NCI-H1092 (cell line): ENCODE data around the gene NT5C3A.
"Not testable (repeated sequence)": the region's sequence is repeated elsewhere in the genome, so short reads cannot be mapped to it uniquely, and the experiment has no call there.

Experiments
- DNase-seq: peaks from one replicate; lab custom pipeline; 2025; lab: John Stamatoyannopoulos, UW

NT5C3A gene

DNA sequence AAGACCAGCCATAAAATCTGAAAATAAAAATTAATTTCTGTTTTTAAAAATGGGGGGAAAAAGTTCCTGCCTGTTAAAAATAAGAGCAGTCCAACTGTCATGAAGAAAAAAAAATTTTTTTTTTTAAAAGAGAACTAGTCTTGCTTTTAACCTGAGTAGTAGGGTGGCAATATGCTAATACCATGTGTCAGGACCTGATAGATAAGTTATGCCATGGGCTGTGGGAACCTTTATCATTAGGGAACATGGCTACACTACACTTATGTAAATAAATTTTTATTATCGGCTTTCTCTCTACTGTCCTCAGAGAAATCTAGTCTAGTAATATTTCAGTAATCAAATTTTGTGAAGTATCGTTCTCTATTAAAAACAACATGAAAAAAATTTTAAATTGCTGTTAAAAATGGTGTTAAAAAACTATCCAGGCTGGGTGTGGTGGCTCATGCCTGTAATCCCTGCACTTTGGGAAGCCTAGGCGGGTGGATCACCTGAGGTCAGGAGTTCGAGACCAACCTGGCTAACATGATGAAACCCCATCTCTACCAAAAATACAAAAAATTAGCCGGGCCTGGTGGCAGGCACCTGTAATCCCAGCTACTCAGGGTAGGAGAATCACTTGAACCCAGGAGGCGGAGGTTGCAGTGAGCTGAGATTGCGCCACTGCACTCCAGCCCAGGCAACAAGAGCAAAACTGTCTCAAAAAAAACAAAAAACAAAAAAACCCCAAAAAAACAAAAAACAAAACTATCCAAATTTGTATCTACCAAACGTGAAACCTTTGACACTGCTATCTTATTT is 20.7 kb downstream of the NT5C3A start:
- DNase-seq: no peak

DNA sequence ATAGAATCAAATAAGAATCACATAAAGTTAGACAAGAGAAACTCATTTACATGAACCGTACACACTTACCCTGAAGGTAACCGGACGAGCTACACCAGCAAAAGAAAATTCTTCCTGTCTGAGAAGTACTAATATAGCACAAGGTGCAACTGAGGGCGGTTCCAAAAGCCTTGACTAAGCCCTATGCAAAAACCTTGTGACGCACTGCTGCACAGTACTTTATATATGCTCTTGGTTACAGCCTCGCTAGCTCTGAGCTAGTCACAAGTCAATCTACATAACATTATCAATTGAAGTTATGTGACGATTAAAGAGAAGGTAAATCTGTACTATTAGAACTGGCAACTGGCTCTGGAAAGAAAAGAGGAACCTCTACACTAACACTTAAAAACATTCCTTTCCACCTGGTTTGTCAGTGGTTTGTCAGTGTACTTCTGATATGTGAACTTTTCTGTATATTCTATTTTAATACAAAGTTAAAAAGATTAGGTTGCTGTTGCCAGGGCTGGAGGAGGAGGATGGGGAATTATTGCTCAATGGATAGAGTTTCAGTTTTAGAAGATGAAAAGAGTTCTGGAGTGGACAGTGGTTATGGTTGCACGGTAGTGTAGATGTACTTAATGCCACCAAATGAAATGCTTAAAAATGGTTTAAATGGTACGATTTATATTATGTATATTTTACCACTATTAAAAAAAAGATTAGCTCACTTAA is 21.6 kb downstream of the NT5C3A start:
- no peak for DNase-seq

DNA sequence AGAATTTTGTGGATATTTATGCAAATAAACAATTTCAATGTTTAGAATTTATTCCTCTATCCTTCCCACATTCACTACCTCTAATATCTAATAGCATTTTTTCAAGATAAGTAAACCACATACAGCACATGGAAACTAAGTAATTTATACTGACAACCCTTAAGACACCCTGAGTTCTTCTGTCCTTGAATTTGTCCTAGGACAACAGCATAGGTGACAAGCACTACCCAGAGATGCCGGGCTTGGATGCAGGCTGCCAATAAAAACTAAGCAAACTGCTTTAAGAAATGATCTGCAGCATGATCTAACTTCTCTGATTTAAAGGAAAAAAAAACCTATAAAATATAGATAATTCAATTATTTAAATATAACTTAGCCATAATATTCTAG is 22.7 kb downstream of the NT5C3A start:
- DNase-seq: no peak

DNA sequence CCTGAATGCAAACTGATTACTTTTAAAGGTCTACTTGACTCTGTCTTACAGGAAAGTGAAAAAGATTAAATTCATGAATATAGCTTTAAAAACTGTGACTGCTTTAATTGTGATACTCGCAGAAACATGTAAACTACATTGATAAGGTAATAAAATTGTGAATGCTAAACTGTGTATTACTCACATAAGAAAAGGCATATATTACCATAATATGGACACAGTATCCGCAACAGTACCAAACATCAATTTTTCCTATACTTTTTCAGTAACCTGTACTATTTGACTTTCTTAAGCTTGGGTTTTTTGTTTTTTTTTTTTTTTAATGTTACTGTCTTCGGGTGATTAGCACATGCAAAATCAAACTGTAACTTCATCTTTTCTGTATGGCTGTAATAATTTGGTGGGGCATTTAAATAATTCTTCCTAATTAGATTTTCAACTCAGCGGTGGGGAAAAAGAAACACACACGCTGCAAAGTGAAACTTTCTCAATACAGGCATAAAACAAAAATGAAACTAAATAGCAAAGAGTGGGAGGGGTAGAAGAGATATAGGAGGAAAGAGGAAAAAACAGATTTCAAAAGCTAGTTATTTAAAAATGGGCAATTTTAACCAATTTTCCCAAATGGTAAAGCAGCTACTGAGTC is 23.2 kb downstream of the NT5C3A start:
- no peak for DNase-seq

DNA sequence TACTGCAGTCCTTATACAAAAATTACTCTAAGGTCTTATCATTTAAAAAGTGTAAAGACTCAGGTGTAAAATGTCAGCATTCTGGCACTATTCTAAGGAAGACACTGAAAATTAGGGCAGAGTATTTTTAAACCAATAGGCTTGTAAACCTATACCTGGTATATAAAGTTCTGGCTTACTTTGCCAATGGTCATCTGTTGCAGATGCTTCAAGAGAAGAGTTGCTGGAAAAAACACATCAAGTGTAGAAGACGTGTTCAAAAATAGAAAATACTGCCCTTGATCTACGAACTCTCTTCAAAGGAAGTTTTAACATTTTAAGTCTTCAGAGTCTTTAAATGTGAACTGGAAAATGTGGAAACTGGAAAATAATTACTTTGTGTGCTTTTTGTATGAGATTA is 23.9 kb downstream of the NT5C3A start:
- no peak for DNase-seq

DNA sequence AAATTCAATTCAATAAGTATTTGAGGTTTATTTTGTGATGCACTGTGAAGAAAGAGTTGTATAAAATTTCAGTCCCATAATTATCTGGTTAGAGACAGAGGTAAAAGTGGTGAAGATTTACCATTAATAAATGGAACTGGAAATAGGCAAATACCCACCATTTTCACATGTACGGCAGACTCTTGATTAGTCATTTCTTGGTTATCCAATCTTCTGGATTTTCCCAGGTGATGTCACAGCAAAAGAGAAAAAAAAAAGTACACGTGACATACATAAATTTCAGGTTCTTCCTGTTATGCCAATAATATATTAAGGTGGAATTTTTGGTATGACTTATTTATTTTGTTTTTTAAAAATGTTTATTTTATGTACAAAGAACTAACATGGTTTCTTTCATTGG is 26.8 kb downstream of the NT5C3A start:
- no peak for DNase-seq

DNA sequence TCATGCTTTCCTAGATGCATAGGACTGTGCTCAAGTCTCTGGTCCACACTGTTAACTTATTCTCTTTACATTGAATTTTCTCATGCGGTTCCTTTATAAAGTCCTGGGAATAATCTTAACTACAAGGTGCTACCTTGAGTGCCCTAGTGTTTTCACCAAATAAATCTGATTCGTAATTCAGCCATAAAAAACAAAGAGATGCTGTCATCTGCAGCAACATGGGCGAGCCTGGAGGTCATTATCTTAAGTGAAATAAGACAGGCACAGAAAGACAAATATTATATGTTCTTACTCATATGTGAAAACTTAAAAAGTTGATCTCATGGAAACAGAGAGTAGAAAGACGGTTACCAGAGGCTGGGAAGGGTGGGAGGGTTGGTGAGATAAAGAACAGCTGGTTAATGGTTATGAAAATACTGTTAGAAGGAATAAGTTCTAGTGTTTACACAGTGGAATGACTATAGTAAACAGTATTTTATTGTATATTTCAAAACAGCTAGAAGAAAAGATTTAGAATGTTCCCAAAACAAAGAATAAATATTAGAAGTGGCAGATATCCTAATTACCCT is 38.3 kb downstream of the NT5C3A start:
- no peak for DNase-seq

DNA sequence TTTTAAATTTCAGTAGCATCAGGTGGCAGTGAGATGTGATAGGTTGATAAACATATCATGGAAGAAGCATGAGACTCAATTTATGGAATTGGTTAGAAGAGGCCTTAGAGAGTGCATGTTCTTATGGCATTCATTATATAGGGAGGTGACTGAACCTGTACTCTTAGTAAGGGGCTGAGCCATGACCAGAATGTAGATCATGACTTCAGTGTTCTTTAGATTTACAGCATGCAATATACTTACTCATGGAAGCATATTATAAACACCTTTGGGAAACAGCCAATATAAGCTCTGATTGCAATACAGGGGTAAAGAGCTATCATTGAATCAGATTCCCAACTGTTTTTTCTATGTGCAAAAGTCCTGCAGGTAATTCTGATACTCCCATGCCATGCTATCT is 50.2 kb downstream of the NT5C3A start:
- DNase-seq: no peak

DNA sequence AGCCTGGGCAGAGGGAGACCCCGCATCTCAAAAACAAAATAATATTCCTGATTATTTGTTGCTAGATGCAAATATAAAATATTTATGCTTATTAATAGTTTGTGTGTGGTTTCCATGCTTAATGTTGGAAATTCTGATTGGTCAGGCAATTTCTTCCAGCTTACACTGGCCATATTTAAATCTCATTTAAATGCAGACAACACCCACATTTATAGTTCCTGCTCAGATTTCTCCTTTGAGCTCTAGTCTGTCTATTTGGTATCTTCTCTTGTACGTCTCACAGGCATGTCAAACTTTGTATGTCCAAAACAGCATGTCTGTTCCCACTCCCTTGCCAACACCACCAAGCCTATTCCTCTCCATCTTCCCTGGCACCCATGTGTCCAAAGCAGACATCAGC is 52.8 kb downstream of the NT5C3A start:
- no peak for DNase-seq

DNA sequence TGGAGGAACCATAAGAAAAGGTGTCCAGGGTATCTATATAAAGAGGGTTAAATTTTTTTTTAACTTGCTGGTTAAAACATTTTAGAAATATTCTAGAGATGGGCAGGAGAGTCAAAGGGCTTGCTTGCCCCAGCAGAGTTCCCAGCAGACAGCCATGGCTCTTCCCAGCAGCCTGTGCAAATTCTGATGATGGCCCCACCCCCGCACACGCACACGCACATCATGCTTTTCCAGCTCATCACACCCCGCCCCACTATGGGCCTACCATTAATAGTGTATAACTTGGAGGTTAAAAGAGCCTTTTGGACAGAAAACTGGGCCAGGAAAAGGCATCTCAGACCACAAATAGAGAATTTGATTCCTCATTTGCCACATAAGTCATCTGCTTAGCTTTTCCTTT is 56.9 kb downstream of the NT5C3A start:
- not testable (repeated sequence) for DNase-seq

DNA sequence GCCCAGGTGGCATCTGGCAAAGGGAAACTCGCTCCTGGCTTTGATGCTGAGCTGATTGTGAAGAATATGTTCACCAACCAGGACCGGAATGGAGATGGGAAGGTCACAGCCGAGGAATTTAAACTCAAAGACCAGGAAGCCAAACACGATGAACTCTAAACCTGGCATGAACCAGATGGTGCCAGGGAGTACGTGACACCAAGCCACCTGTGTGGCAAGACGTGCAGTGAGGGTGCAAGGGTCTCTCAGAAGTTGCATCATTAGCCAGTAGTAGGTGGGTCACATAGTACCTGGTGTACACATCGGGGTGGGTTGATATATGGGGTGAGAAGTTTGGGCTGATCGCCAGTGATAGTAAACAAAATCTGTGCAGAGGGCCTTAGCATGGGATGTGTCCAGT is 57.4 kb downstream of the NT5C3A start:
- not testable (repeated sequence) for DNase-seq

DNA sequence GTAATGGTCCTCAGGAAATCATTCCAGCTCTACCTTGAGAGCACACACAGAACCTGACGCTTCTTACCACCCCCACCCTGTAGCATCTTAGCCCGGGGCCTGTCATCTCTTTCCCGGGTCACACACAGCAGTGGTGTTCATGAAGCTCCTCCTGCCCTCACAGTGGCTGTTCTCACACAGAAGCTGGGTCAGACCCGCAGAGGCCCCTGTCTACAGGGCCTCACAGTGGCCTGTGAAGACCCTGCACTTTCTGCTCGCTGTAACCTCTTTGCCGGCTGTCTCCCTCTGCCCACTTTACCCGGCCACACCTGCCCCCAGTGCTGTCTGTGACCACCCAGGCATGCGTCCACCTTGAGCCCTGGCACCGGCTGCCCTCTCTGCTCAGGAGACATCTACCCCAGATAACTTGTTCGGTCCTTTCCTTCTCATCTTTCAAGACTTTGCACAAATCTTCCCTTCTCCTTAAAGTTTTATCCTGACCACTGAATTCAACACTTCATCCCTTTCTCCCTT is 58.4 kb downstream of the NT5C3A start:
- not testable (repeated sequence) for DNase-seq

DNA sequence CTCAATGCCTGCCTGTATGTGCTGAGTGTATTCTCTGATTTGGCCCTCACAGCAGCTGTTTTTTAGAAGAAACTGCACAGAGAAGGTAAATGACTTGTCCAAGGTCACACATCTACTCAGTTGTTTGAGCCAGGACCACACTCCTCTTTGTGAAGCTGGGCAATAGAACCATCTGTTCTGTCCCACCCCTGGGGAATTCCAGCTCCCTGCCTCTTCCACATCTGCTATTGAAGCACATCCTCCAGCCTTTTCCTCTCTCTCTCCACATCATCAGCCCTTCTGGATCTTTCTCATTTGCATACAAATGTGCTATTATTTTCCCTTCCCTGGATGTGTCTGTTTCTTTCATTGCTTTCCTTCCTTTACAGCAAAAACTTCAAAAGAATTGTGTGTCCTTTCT is 59.5 kb downstream of the NT5C3A start:
- not testable (repeated sequence) for DNase-seq

DNA sequence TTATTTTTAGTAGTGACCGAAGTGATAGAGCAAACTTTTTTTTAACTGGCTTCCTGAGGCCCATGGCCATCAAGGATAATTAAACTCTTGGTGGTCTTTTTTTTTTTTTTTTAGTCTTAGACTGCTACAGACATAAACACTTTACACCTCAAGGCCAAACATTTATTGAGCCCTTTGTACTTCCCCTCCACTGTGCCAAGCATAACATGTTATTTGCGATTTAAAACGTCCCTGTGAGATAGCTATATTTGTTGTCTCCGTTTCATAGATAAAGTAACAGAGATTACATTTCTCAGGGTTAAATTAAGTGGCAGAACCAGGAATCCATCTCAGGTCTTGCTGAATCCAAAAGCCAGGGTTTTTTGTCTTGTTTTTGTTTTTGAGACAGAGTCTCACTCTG is 63.2 kb downstream of the NT5C3A start:
- DNase-seq: not testable (repeated sequence)

DNA sequence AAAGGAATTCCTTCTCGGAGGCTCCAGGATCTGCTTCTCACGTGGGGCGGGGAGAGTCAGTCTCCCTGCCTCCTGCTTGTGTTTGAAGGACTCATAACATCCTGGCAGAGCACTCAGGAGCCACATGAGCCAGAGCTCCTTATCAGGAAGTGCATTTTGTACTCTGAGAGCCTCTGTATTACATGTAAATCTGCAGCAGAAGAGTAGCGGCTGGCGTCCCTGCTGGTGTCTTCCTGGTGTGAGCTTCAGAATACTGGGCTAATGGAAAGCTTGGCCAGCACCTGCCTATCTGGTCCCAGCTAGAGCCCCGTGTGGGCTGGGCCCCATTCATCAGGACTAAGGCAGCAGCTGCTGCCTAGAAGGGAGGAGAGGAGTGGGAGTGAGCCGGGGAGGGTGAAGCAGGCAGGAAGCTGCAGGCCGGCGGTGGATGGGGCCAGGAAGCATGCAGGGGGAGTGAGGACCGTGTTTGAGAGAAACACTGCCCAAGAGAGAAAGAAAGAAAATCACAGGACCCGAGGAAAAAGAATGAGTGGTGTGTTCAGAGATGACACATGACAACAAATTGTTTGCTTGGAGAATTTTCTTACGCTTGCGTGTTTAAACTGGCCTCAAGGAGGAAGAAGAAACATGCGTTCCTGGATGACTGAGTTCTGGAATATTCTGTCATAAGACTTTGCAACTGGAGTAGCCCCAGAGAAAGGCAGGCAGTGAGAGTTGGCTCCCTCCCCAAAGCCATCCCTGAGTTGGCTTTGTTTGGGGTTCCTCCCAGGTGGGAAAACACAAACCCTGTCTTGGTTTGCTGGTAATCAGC is 64.0 kb downstream of the NT5C3A start:
- peak; percentile 69 for DNase-seq

DNA sequence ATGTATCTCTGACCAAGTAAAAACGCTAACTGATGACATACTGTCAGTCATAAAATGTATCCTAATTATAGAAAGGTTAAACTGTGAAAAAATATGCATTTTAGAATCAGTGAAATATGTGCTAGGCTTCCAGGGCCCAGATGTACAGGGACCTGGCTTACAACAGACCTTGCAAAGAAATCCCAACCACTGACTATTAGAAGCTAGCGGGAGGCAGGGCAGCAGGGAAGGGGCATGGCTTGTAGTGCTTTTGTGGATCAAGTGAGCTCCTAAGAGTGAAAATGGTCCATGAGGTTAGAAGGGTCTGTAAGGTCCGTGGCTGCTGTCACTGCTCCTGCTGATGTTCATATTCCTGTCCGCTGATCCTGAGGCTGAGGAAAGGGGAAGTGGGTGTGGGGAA is 64.6 kb downstream of the NT5C3A start:
- not testable (repeated sequence) for DNase-seq

DNA sequence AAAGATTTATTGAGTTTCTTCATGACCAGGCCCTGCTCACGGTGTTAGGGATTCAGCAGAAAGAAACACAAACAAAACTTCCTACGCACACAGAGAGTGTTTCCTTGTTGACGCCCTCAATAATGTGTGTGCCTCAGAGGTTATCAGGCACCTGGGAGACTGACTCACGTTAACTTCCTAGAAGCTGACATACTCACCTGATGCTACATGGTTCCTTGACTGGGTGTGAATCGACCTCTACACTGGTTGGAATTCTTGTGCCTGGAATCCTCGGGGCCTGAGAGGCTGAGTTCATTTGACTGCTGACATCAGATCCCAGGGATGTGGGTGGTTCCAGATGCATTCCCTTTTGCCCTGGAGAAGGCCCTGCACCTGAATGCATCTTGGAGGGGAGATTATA is 69.8 kb downstream of the NT5C3A start:
- not testable (repeated sequence) for DNase-seq

DNA sequence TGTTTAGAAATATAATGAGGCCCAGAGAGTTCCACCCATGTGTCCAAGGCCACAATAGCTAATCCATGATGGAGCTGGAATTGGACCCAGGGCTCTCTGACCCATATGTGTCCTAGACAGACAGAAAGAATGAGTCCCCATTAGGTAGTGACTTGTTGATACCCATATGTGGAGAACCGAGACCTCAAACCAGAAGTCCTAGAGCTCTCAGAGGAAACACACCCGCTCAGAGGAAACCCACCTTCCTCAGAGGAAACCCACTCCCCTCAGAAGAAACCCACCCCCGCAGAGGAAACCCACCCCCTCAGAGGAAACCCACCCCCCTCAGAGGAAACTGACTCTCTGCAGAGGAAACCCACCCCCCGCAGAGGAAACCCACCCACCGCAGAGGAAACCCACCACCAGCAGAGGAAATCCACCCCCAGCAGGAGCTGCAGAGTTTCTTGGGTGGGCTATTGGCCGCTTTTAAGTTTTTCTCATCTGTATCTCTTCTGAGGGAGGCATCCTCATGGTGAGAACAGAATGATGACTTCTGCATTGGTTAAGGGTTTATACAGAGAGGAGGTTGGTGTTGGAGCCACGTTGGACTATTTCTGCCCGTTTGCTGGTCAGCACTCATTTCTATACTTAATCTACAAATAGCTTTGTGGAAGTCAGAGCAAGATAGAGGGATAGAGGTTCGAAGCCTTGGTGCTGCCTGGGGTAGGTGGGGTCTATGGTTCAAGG is 70.4 kb downstream of the NT5C3A start:
- DNase-seq: not testable (repeated sequence)

DNA sequence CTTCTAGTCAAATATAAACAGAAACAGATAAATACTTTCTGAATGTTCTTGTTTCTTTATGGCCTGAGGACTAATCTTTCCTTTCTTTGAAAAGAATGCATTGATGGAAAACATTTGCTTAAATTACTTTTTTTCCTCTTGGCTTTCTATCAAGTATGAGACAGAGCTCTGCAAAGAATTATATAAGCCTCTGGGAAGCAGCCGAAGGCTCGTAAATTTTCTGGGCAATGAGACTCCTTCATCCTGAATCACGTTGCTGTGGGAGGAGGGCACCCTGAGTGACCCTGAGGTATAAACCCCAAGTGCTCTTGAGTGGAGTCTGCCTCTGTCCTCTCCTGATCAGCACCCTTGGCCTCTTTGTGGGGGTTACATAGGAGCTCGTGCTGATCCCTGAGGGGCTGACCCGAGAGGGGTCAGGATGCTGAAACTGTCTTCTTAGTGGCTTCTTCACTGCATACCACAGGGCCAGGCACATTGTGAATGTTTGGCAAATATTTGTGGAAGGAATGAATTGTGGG is 71.4 kb downstream of the NT5C3A start:
- not testable (repeated sequence) for DNase-seq

DNA sequence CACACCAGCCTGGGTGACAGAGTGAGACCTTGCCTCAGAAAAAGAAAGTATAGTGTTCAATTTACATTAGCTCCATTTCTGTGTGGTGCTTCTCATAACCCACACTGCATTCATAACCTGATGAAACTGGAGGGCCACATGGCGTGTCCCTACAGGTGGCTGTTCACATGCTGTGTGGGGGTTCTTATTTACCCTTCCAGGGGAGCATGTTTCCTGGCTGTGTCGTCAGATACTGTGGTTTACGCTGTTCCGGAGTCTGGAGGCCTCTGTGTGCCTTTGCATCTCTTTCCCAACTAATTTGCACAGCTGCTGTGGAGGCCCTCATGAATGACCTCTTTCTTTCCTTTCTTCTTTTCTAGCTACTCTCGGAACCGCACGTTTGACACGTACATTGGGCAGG is 74.4 kb downstream of the NT5C3A start:
- not testable (repeated sequence) for DNase-seq

DNA sequence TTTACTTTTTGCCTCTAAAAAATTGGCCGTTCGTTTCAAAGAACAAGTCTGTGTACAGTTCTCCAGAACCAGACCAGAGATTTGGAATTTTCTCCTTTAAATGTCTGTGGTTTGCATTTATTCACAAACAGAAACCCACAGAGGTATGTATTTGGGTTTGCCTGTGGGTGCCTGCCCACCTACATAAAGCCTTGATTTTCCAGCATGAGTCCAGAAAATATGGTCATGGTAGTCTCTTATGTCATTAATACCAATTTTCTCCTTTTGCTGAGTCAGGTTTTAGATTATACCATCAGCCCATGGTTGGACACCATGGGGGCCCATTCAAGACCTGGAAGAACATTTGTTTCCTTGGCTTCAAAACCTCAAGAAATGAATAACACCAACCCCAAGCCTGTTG is 82.7 kb downstream of the NT5C3A start:
- not testable (repeated sequence) for DNase-seq
